CD4-positive, alpha-beta T cell treated with Interferon alpha-2 for 1 hour (primary cell): ENCODE results near the gene NRN1.
"Not testable (repeated sequence)": the region's sequence is repeated elsewhere in the genome, so short reads cannot be mapped to it uniquely, and the experiment has no call there.

ENCODE experiments used
- DNase-seq, 2 donors: peaks; one replicate each; pipeline ENCODE4 v3.0.0-alpha.2; 2020 to 2022

The NRN1 gene, protein sequence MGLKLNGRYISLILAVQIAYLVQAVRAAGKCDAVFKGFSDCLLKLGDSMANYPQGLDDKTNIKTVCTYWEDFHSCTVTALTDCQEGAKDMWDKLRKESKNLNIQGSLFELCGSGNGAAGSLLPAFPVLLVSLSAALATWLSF

DNA sequence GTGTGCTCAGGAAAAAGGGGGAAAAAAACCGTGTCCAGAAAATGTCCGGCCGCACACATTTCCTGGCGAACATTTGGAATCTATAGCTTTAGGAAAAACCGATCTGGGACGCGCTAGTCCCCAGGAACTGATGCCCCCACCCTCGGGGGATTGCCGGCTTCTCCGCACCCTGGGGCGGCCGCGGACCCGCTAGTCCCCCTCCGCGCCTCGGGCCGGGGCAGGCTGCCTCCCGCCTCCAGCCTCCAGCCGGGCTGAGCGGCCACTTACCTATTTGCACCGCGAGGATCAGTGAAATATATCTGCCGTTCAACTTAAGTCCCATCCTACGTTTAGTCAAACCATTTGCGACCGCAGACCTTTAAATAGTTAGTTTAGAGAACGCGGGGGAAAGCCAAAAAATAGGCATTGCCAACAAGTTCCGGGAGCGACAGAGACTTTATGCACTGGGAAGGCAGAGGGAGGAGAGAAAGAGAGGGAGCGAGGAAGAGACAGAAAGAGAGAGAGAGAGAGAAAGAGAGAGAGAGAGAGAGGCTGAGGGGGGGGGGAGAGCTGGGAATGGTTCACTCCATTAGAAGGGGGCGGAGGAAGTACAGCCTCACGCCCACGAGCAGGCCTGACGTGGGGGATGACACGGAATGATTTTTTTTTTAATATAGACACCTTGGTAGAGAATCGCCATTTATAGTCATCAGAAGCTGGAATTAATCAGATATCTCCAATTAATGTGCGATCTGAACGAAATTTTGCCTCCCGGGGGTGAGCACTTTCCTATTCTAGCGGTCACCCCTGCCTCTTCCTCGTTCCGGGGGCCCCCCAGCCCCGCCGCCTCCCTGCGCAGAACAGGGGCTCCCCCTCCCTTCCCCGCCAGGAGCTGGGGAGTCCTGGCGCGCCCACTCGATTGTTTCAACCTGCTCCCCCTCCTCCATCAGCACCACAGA lies at the start of gene NRN1:
NRN1 (minus strand) TSS at position 498 of the 938 bp plus-strand sequence; CDS start at position 322, 176 bp downstream.
- DNase-seq = no peak

DNA sequence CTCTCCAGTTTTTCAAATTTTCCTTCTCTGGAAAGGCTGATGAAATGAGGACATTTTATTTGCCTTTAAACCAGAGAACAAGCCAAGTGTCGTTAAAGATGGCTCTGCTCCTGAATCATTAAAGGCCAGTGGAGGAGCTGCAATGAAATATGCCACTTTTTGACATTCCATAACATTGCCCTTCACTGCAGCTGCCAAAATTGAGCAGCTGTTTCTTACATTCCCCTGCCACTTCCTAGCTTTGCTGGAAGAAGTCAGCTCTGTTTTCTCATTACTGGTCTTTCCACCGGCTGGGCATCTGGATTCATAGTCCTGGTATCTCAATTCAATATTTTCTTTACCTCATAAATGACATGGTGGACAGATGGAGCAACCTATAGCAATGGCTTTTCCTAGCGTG lies 45.5 kb upstream of the NRN1 start:
- DNase-seq = no peak

DNA sequence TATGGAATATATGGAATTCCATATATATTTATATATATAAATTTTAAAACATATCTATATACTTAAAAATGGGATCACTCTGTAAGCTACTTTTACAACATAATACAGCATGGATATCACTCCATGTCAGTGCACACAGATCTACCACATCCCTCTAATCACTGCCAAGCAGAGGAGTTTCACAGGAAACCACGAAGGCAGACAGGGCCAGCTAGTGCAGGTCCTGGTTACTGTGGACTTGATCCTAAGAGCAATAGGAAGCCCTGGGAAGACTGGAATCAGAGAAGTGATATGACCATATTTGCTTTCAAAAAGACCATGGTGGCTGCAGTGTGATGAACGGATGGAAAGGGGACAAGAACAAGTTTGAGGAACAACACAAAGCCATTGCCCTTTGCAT lies 40.0 kb upstream of the NRN1 start:
- no peak for DNase-seq

DNA sequence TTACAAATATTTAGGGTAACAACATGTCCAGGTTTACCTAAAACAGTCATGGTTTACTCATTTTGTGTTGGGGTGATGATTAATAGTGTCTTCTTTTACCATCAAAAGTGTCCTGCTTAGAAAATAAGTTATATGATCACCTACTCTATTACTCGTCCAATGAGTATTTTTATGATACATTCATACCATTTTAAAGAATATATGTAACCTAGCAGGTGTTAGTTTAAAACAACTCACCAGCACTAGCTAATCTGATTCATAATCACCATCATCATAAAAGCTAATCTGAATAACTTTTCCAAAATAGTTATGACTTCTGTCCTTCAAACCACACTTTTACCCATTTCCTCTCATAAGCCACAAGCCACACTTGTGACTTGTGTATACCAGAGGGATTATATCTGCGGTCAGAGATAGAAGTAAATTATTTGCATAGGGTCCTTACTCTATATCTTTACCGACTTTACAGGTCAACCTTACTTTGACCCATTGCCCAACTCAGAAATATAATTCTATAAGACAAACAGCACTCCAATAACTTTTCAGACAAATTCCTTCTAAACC lies 33.3 kb upstream of the NRN1 start:
- no peak for DNase-seq

DNA sequence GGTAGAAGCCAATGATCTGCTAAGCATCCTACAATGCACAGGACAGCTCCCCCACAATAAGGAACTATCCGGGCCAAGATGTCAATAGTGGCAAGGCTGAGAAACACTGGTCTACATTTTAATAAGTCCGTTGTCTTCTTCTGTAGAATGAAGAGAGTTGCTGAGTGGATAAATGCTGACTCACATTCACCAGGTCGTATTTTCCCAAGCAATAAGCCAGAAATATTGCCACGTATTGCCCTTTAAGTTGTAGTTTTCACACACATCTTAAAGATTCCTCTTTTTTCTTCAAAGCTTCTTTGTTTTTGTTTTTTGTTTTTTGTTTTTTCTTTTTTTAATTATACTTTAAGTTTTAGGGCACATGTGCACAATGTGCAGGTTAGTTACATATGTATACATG lies 30.5 kb upstream of the NRN1 start:
- no peak for DNase-seq

DNA sequence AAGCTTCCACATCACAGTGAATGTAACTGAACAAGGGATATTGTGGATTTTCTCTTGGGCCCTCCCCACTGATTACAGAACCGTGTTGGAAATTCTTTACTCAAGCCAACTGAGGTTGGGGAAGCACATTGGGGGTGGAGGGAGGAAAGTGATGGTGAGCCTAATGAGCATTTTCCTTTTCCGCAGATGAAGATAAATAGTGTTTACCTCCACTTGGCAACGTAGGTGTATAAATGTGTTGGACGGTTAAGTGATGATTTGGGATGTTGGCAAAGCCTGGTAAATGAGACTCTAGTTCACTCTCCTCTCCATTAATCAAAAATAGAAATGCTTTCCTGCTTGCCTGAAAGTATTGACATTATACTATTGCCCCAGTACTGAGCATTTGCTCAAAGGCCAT lies 27.1 kb upstream of the NRN1 start:
- DNase-seq = no peak

DNA sequence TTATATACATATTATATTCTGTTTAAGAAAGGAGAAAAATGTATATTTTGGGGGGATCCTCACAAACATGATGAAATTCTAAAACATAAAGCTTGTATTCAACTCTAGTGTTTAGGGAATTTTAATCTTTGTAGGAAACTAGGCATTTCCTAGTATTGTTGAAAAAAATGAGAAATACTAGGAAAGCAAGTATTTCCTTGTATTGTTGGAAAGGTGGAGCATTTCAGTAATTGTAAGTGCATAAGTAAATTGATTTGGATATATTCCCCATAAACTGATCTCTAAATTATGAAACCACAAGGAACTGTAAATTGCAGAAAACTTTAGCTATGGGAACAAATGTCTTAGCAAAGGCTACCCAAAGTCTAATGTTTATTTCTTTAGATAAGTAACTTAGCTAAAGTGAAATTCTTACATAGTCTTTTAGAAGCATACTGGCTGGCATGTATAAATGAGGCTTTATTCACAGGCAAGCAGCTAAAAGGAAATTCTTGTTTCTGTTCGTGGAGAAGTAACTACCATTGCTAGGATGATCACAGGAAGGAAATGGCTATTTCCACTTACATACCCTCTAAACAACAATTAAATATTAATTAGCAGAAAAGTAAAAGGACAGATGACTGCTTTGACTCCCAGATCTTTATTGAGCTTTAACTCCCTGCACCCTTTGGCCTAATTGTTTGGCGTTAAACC lies 19.9 kb upstream of the NRN1 start:
- no peak for DNase-seq

DNA sequence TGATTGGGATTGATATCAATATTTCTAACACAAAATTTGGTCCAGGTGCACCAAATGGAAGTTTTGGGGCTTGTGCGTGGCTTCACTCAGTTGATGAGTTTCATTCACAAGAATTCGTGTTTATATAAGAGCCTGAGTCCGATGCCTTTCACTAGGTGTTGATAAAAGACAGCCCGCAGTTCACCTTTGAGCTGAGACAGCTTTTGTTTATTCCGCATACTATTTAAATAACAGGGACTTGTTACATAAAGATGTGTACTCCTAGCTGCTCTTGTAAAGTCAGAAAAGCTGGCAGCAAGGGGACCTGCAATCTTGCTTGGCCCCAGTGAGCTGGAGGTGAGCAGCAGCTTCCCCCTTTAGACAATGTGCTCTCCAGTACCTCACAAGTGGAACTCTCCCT lies 19.0 kb upstream of the NRN1 start:
- no peak for DNase-seq

DNA sequence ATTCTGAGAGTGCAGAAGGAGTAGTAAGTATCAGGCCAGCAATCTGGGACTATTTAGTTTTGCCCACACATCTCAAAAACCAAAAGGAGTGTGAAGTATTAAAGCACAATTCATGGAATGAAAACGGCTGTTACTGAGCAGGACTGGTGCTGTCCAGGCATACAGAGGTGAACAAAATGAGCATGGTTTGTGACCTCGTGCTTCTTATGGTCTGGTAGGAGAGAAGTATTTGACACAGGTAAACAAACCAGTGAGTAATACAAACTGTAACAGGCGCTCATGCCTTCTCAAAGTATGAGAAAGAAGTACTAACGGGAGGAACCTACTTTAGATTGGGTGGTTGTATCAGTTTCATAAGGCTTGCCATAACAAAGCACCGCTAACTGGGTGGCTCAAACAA lies 17.5 kb upstream of the NRN1 start:
- DNase-seq = no peak

DNA sequence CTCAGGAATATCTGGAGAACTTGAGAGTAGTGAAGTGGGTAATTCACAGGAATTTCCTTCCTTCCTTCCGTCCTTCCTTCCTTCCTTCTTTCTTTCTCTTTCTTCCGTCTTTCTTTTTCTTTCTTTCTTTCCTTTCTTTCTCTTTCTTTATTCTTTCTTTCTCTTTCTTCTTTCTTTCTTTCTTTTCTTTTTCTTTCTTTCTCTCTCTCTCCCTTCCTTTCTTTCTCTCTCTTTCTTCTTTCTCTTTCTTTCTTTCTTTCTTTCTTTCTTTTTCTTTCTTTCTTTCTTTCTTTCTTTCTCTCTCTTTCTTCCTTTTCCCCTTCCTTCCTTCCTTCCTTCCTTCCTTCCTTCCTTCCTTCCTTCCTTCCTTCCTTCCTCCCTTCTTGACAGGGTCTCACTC lies 16.1 kb upstream of the NRN1 start:
- not testable (repeated sequence) for DNase-seq

DNA sequence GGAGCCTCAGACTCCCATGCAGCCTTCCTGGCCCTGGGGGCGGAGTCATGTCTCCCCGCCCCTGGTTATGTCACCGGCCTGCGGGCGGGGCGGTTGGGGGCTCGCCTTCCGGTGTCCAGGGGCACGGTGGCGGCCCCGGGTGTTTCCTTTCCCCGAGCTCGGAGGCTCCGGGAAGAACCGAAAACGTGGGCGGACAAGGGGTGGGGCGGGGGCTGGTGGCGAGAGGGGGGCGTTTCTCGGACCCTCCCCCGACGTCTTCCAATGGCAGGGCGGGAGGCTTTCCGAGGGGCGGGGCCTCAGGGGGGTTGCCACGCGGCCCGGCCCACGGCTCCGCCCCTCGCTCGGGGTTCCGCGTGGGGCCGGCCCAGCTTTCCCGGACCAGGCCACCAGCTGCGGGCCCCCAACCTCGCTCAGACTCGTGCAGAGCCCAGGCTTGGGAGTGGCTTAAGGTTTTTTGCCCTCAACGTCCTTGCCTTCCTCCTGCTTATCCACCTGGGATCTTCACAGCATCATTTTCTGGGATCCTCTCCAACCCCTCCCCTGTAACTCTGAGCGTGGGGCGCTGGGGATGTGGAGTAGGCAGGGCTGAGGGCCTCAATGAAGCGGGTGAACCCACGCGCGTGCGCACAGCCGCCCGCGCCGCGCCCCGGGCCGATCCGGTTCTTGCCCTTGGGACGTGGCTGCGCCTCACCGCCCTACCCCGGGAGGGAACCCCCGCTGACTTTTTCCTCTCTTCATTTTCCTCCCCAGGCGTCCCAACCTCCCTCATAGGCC lies 2.1 kb upstream of the NRN1 start:
- DNase-seq = peak; percentile 46 to 57

DNA sequence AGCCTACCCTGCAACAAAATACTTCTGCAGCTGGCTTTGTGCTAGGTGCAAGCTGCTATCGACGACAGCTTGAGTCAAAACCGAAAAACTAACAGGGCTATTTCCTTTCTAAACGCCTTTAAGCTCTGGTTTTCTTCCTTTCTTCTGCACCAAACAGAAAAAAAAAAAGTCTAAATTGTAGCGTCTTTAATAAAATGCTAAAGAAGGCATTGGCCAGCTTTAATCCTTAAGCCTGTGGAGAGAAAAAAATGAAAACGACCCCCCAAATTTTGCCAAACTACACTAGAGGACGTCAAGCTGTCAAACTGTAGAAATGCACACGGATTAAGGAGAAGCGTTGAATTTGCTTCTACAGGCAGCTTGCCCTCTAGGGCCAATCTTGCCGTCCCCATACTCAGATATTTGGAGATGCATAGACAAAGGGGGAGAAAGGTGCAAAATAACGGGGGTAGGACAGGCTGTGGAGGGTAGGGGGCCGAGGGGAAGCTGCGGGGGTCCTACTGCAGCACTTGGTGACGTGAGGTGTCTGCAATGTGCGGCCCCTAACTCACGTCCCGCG lies 1.4 kb upstream of the NRN1 start:
- no peak for DNase-seq

DNA sequence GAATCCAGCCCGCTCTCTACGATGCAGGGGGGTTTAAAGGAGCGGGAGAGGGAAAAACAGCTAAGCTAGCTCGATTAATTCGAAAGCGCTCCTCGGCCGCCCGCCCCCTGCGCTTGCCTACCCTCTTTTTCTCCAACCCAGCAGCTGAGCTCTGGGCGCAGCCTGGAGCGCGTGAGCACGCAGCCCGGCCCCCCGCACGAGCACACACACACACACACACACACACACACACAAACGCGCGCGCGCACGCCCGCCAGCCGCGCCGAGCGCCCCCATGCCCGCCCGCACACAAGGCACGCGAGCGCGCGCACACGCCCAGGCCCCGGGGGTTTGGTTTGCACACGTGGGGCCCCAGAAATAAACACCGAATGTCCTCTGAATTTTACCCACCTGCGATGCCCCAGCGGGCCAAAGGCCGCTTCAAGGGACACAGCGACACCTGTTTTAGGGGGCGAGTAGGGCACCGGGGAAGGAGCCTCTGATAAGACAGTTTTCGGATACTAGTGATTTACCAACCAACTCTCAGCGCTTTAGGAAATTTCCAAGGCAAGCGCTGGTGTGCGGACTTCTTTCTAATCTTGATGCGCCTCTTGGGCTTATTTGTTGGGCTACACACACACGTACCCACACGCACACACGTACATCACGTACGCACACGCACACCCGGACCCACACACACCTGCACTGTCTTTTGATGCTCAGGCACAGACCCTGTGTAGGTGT lies 802 bp upstream of the NRN1 start:
- DNase-seq = no peak

DNA sequence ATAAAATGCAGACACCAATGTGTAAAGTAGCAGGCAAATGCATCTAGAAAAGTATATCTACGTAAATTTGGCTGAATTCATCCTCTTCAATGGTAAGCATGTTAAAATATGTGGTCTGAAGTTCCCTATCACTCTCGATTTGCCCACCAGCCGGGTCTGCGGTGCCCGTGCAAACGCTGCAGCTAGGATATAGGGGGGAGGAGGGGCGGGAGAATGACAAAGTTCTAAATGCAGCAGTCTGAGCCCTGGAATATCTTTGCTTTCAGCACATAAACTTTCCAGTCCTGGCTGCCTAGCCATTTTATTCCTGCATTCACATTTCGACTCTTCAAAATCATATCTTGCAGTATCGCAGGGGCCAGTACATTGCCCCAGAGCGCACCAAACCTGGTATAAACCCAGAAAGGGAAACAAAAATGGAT lies 708 bp downstream of the NRN1 start:
- DNase-seq = no peak

DNA sequence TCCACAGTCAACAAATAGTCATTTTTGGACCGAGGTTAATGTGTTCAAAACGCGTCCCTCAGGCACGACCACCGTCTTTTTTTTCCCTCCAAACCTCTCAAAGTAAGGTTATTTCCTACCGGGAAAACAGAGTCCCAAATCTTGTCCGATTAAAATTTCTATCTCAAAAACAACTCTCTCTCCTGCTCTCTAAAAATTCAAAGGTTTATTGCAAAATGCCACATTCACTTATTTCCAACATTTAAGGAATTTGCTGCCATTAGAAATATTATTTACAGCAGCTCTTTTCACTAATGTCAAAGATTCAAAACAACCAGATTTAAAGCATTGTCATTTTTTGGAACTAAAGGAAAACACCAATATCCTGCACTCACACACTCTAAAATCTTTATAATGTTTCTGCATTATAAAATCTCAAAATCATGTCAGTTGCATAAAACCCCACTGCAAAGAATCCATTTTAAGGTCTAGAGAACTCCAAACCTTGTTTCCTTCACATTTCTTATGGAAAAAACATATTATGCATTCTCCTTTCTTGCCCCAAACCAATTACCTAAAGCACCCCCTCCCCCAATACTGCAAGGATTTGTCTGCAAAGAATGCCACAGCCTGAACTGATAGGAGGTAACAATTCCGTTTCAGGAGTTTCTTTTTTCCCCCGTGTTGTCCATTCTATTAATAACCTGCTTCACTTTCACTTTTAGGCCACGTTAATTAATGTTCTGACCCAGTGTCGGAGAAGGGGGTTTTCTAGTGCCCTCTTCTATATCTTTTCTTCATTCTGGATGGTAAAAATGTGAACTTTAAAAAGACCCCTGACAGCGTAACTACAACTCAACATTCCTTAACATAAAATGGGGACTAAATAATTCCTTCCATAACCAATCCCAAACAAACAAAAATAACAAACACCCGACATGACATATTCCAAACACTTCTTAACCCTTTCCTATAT lies 1.4 kb downstream of the NRN1 start:
- no peak for DNase-seq

DNA sequence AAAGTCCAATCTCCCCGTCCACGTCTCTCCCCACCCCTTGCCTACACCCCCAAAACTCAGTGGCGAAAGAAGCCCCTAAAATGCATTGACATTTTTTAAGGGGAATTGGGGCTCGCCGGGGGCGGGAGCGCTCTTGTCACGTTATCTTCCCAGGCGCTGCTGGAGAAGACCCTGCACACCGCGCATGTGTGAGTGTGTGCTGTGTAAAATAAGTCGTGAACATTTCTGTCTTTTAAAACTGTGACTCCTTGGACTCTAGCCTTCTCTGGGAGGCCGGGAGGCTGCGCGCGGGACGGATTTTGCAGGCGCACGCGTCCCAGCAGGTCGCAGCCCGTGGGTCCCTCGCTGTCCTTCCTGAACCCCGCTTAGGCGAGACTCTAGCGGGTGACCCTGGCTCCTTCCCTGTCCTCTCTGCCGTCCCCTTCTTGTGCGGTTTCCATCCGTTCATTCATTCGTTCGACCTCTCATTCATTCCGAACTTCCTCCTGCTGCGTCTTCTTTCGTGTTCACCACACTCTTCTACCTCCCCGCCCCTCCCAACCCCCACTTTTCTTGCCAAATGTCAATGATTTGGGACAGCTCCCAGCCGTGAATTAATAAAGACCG lies 2.2 kb downstream of the NRN1 start:
- DNase-seq = no peak

DNA sequence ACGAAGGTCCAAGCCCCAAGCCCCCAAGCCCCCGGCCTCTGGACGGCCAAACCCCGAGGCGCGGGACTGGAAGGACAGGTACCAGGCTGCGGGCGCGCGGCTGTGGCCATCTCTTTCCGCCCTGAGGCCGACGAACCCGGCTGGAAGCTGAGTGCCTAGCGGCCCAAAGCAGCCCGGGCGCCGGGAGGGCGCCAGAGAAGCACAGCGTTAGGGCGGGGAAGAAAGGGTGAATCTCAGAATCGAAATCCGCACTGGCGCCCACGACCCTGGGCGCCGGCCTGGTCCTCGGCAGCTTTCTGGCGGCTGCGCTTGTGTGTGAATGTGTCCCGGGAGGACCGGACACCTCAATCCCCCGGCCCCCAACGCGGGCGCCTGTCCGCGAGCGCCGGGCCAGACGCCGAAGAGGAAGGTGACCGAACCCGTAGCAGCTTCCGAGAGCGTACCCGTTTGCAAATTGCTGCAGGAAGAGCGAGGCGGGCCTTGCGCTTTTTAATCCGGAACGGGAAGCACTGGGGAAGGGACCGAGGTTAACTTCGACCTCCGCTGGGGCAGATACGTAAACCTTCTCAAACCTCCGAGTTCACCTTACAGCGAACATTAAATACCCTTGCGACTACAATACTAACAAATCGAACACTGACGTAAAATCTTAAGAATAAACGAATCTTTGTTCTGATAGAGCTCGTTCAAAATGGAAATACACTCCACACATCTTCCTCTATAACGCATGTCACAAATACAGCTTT lies 2.9 kb downstream of the NRN1 start:
- DNase-seq = peak in 1 of 2 donors; percentile 28

DNA sequence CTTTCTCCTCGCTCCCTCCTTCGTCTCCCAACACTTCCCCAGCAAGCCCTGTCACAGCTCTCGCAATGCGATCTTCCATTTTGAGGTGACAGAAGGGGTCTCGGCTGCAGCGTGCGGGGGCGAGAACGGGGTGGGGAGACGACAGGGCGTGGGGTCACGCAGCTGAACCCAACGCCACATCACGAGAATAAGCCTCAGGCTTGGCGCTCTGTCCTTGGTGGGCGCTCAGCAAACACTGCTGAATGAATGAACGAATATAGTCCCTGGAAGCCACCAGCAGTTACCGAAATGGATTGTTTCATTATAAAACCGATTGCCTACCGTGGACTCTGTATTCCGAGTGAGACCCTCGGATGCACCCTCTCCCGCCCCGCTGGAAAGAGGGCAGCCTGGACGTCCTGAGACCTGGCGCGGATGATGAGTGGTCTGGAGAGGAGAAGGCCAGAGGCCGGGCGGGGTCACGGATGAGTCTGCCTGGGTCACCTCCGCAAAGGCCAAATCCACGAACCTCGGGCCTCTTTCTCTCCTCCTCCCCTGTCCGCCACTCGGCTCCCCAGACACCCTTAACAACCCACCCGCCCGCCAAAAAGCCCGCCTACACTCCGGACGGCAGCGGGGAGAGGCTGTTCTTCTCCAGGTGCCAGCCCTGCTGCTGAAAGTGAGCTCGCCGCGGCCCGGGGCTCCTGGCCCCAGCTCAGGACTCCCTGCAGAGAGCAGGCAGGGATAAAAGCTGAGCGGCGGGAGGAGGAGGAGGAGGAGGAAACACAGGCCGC lies 3.7 kb downstream of the NRN1 start:
- DNase-seq = no peak
